AML-193 (cell line): ENCODE results near the gene RHNO1.

Source experiments
- DNase-seq, 2 experiments: peaks; one replicate each; lab custom pipeline; 2025; lab: John Stamatoyannopoulos, UW

The RHNO1 gene

GRCh38 chr12:2902272-2902880, 25.4 kb downstream of the RHNO1 start:
- no peak for DNase-seq

GRCh38 chr12:2904260-2904659, 27.2 kb downstream of the RHNO1 start:
- DNase-seq, result no peak

GRCh38 chr12:2912216-2912575, 35.2 kb downstream of the RHNO1 start:
- no peak for DNase-seq

GRCh38 chr12:2919249-2919648, 42.2 kb downstream of the RHNO1 start:
- no peak for DNase-seq

GRCh38 chr12:2922329-2922728, 45.3 kb downstream of the RHNO1 start:
- no peak for DNase-seq

GRCh38 chr12:2923057-2923456, 46.0 kb downstream of the RHNO1 start:
- DNase-seq, result no peak

GRCh38 chr12:2924019-2924418, 47.0 kb downstream of the RHNO1 start:
- DNase-seq, result no peak

- DNase-seq, result no peak
These were observed 48.4 kb downstream of the RHNO1 start for GRCh38 chr12:2925322-2925995.

GRCh38 chr12:2930865-2931264, 53.8 kb downstream of the RHNO1 start:
- DNase-seq, result no peak

GRCh38 chr12:2933586-2933985, 56.6 kb downstream of the RHNO1 start:
- no peak for DNase-seq

GRCh38 chr12:2934371-2934770, 57.3 kb downstream of the RHNO1 start:
- no peak for DNase-seq

- DNase-seq, result no peak
These were observed 59.3 kb downstream of the RHNO1 start for GRCh38 chr12:2936301-2936700.

- no peak for DNase-seq
These were observed 60.5 kb downstream of the RHNO1 start for GRCh38 chr12:2937500-2937899.
